HG02973 (cell line): ENCODE results near the gene ATRN.

Experiments used
- ATAC-seq: cut with Tn5 transposase; IDR thresholded peaks from one replicate; pipeline ENCODE4 v1.9.1; 2021; ENCODE audit warnings: moderate library complexity; ENCODE audit not compliant: unreplicated experiment

The ATRN gene

DNA sequence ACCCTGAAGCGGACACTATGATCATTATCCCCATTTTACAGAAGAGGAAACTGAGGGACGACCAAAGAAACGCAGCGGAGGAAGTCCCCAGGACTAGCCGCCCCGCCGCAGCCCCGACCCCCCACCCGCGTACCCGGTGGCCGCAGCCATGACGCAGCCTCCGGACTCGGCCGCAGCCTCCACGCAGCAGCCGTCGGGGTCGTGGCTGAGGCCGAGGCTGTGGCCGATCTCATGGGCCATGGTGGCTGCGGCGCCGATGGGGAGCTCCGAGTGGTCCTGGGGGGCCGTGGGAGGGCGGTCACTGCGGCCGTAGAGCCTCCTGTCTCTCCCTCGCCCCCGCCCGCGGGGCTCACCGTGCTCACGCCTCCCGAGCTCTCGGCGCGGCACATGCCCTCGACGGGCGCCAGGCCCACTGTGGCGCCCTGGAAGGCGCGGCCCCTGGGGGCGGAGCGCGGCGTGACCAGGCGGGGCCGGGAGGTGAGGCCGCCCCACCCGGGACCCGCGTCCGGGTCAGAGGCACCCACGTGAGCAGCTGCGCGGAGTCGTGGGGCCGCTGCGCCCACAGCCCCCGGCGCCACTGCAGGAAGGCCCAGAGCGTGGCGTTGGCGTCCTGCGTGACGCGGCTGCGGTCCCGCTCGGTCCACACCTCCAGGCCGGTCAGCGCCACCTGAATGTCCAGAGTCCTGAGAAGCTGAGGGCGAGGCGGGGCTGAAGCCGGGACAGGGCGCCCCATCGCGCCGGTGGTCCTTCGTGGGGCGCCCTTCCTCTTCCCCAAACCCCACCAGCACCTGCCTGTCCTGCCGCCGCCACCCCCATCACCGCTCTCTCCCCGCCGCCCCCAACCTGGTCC is 202.6 kb downstream of the ATRN start:
- no peak for ATAC-seq

DNA sequence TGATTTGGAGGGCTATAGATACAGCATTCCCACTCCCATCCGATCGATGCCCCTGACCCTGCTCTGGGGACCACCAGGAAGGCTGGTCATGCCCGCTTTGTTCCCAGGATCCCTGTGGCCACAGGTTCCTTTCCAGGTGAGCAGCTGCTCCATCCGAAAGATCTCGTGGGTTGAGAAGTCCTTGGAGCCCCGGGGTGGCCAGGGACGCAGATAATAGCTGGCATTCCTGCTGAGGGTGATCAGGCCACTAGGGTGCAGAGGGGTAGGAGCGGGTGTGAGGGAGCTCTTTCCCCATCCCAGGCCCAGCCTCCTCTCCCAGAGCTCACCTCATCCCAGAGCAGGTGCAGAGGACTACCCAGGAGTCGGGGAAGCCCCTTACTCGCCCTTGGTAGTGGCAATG is 203.6 kb downstream of the ATRN start:
- no peak for ATAC-seq

DNA sequence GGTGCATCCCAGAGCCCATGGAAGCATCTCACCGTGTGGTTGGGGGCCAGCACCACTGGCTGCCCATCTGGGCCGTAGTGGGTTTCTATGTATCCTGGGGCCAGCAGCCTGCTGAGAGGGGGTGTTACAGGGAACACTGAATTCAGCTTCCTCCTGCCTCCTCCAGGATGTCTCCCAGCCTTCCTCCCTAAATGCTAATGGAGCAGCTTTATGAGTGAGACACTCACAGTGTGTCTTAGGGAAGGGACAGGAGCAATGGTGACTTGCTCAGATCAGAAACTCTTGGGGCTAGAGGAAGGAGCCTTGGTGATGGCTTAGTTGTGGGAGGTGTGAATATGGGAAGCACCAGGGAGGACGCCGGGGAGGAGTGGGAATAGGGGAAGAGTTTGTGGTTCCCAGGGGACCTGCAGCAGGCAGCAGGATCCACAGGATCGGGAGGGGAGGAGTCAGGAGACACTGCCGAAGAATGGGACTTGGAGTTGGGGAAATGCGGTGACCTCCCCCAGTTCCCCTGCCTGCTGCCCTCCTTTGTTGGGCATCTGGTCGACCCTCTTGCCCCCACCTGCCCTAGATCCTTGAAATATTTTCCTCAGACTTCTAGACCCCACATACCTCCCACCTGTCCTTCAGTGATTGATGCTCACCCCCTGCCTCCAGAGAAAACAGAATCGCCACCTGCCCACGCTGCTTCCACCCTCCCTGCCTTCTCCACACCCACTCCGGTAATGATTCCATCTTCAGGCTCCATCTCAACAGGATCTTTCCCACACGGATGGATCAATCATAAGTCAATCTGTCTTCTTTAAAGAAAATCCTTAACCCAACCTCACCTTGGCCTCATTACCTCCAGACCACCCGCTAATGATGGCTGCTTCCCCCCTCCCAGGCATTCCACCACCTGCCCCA is 204.4 kb downstream of the ATRN start:
- ATAC-seq, result no peak

DNA sequence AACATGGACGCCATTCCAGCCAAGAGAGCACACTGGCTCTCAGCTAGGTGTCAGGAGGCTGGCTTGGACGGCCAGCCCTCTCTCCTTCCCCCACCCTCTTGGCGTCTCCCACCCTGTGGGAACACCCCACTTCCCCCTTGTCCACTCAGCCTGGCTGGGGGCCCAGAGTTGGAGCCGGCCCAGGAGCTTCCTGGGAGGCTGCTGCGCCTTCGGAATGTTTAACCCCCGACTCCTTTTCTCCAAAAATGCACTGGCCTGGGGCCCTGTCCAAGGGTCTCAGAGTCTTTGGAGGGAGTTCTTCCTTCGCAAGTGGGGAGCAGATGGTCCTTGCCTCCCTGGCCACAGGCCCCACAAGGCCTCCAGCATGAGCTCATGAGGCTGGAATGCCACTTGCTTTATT is 206.9 kb downstream of the ATRN start:
- no peak for ATAC-seq

DNA sequence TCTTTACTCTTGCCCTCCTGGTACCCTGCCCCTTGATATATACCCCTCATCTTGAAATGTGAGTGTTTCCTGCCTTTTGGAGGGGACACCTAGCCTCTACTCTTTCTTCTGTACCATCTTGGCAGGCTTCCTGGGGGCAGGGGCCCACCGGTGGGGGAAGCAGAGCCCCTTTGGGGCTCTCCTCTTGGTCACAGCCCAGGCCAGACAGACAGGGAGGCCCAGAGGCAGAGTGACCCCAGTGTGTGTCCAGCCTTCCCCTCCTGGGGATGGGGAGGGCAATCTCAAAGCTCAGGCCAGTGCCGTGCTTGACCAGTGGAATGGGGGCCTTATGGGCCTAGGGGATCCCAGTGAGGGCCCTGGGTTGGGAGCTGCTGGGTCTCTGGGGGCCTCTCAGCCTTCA is 207.4 kb downstream of the ATRN start:
- no peak for ATAC-seq

DNA sequence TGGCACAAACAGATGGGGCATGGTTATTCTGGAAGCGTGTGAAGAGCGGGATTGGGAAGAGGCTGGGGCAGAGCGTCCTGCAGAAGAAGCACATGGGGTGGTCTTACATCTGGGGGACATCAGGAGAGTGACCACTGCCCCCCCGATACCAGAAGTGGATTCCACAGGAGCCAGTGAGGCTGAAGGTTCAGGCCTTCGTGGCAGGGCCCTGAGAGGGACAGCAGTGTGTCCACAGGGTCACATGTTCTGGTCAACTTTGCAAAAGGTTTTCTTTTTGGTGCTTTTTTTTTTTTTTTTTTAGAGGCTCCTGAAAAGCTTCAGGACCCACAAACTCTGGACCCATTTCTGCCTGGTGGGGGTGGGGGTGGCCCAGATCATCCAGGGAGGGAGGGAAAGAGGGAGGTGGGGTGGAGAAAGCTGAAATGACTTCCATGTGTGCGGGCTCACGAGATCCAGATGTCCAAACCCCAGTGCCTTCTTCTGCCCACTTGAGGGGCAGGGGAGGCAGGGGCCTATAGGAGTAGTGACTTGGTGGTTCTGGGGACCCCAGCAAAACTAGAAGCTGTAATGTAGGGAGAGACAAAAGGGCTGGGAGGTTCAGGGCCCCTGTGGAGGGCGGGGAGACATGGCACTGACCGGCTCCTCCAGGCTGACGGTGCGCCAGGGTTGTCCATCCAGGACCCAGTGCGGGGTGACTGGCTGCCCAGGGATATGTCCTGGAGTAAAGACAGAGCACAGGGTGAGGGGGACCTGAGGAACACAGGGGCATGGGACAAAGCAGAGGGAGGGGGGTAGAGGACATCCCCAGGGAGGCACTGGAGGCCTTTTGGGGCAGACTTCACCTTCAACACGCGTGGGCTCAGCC is 208.3 kb downstream of the ATRN start:
- no peak for ATAC-seq

DNA sequence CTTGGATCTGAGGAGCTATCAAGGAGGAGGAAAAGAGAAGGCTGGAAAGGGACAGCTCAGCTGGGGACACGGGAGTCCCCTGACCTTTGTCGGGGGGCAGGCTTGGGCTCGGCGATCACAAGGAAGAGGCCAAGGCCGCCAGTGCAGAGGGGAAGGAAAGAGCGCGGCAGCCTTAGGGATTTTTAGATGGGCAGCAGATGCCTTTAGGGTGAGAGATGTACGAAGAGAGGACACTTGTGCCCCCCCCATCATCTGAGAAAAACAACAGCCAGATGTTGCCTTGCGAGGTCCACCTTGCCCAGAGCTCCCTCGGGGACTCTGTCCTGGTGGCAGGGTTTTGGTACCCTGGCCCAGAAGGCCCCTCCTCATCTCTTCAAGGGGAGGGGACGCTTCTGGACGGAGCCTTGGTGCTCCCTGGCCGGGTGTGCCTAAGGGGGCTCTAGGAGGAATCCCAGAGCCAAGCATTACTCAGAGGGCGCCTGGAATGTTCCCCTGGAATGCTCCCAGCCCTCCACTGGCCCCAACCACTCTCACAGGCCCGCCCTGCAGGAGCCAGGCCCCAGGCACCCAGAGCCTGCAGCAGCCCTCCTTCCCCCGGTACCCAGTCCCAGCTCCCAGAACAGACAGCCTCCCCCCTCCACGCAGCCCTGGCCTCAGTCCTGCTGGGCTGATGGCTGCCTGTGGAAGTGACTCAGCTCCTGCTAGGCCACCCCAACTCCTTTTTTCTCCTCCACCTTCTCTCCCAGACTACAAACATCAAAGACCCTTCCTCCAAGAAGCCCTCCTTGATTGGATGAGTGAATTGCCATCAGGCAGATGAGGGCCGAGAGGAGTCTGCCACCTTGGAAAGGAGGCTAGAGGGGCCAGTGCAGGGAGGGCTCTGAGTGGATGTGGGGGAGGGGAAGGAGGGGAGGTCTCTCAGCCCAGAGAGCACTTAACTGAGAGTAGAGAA is 209.2 kb downstream of the ATRN start:
- no peak for ATAC-seq

DNA sequence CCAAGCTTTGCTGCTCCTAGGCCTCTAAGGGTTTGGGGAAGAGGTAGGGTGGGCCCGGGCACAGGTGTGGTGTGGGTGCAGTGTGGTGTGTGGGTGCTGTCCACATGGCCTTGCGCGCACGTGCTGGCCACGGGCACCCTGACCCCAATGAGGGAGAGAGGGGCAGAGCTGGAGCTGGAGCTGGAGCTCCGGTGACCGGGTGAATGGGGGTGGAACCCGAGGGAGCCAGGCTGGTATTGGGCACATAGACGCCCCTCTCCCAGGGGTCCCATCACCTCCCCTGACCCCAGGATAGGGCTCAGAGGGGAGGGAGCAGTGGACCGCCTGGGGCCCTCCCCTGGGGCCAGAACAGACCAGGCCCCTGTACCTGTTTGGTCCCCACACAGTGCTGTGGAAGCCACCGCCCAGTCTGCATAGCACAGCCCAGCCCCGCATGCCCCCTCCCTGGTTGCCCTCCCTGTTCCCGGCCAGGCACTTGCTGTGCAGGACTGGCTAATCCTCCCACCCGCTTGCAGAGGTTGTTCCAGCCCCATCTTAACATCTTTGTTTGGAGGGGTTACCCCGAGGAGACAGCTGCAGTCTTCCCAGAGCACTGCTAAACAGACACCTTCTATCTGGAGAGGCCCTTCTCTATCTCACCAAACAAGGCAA is 210.0 kb downstream of the ATRN start:
- no peak for ATAC-seq

DNA sequence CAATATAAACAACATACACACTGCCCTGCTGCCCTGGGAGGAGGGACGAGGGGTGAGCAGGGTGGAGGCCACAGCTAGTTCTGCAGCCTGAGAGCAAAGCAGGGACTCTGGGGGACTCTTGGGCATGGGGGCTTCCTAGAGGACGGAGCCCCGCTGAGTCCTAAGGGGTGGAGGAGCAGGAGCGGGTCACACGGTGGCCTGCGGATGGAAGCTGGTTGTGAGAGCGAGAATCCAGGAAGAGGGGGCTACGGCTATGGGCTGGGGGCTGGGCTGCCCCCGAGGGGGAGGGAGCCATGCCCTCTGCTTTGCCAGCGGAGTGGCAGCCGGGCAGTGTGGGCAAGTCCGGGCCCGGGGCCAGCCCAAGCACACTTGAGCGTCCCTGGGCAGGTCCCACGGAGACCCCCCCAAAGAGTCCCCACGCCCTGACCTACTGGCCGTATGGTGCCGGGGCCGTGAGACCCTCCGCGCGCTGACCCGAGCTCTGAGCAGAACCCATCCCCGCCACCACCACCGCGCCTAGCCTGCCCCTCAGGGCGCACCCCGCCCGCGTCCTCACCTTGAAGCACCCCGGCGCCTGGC is 210.6 kb downstream of the ATRN start:
- ATAC-seq, result no peak

DNA sequence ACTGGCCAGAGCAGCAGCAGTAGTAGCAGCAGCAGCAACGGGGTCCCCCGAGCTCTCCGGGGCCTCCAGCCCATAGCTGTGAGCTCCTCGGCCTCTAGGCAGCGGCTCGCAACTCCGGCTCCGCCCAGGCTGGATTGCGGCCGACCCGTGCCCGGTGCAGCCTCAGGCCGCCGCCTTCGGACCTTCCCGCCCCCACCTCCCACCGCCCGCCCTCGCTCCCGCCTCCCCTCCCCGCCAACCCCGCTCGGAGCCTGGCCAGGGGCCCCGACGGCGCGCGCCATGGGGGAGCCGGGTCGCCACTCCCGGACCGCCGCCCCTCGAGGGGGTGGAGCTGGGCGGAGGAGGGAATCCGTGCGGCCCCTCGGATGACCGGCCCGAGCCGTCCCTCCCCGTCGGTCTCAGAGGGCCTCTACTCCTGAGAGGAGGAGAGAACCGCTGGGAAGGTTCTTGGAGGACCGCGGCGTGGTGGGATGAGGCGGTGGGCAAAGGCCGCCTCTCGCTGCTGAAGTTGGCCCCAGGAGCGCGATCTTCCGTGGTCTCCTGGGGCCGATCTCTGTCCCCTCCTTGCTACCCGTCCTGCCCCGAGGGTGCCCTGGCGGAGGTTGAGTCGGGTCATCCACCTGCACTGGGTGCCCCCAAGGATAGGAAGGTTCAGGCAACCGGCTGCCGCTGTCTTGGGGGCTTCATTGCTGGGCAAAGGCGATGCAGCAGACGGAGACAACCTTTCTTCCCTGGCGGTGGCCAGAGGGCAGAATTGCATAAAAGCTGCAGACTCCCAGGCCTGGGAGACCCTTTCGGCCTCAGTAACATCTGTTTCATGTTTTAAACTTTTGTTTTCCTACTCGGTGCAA is 211.3 kb downstream of the ATRN start, which contains the start of gene ADAM33:
Gene ADAM33, minus strand, starts transcription at position 80 of the 851 bp plus-strand sequence. Its CDS starts 6 bp downstream, at position 74.
- no peak for ATAC-seq

DNA sequence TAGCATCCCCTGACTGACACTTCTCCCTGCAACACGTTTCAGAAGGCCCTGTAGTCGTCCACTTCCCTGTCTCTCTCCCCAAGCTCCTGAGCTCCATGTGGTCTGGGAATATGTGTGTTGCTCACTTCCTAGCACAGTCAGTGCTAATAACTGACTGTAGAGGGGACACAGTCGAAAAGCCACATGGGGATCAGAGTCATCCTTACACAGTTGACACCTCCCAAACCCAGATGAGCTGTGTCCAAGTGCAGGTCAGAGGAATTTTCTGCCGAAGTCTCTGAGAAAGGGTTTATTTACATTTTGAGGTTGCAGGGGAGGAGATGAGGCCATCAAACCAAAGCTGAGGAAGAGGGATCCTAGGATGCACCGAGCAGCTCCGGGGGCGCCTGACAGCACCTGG is 214.5 kb downstream of the ATRN start:
- ATAC-seq, result no peak

DNA sequence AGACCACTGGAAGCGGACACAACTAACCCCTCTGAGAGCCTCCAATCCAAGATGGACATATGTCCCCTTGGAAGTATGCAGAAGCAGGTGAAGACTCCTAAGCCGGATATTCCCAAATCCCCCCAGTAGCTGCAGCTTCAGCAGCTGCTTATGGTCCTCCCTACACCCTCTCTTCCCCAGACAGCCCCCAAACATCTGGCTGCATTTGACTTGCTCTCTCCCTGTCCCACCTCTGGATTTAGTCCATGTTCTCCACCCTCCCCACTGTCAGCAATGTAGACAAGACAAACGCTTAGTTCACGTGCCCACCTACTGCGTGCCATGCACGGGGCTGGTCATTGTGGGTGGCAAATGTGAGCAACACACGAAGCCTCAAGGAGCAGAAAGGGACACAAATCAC is 215.6 kb downstream of the ATRN start:
- ATAC-seq, result no peak

DNA sequence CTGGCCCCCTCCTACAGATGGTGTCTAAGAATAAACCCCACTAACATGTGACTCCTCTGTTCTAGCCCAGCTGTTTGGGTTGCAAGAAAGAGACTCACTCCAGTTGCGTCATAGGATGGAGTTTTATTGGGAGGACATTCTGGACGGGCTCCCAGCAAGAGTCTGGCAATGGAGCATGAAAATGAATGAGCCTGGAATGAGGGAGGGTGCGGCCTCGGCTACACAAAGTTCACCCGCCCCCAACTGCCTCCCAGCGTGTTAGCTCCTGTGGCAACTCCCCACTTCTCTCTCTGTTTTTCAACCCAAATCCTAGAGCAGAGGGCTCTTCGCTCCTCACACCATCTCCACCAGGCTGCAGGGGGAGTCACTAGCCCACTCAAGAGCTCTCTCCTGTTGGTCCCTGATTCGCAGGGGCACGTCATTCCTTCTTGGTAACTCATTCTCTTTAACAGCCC is 216.1 kb downstream of the ATRN start:
- no peak for ATAC-seq

DNA sequence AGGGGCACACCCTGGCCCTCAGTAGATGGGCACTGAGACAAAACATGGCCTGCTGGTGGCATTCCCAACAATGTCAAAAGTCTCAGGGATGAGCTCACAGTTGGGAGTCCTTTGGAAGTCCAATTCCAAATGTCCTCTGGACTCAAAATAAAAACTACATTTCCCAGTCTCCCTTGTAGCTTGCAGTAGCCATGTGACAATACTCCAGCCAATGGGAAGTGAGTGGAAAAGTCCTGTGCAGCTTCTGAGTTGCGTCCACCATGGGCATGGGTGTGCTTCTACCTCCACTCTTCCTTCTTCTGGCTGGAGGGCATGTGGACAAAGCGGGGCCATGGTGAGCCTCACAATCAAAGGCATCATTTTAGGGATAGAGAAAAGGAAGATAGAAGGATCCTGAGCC is 216.8 kb downstream of the ATRN start:
- no peak for ATAC-seq

DNA sequence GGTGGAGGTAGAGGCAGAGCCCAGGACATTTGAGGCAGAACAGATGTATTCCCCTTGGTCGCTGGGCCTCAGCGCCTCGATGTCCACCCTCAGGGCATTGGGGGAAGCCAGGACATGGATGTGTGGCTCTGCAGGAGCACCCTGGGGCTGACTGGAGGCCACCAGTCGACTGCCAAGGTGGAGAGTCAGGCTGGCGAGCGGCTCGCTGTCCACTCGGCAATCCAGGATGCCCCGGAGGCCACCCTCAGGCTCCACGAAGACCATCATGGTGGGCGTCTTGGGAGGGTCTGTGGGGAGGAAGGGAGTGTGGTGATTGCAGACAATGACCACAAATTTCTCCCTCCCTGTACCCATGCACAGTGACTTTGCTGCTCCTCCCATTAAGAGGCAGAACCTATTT is 219.2 kb downstream of the ATRN start:
- ATAC-seq, result no peak

DNA sequence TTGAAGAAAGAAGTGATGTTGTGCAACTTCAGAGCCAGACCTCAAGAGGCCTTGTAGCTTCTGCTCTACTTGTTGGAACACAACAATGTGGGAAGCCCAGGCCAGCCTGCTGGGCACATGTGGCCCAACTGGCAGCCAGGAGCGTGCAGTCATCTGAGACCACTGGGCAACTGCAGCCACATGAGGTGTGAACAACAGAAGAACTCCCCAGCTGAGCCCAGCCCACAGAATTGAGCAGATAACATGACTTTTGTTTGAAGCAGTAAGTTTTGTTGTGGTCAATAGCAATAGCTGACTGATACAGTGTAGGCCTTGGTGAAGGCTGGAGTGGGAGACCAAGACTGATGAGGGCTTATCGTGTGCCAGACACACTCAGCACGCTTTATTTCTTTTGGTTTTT is 219.6 kb downstream of the ATRN start:
- no peak for ATAC-seq

DNA sequence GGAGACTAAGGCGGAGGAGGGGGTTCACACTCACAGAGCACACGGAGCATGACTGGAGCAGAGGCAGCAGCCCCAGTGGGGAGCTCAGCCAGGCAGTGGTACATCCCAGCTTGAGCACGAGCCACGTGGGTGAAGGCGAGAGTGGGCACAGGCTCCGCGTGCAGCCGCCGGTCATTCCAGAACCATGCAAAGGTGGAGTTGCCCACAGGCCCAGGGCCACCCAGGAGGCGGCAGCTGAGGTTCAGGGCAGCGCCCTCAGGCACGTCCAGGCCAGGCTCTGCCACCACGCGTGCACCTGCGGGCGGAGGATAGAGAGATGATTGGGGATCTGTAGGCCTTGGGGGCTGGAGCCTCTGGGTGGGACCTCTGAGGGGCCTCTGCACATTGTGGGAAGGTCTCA is 220.5 kb downstream of the ATRN start:
- no peak for ATAC-seq

DNA sequence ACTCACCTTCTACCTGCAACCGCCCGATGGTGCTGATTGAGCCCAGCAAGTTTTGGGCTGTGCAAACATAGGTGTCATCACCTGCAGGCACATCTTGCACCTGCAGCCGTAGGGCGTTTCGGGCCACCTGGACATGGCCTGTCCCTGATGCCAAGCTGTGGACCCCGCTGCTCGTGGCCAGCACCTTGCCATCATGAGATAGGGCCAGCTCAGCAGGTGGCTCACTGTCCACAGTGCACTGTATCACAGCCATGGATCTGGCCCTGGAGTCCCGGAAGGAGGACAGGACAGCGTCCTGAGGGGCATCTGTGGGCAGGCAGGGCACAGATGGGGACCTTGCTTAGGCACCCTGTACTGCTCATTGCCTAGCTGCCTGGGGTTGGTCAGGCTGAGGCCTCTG is 221.1 kb downstream of the ATRN start:
- ATAC-seq, result no peak
